Stomach (tissue), 4 donors: ENCODE data around the gene DPEP2NB.

Experiments
- CTCF ChIP-seq, 7 experiments: fragments of 450-650 bp in 4 of 7; fragments of 200-600 bp in 3 of 7; sonication (generic) in 3 of 7; IDR thresholded peaks; one replicate each; pipeline ENCODE4 v1.5.1; 2016 to 2019; ENCODE audit warnings: antibody characterized with exemption in 7 of 7, control low read depth in 2 of 7, mild to moderate bottlenecking in 1 of 7
- EP300 ChIP-seq: sonication (generic); formaldehyde crosslinking; IDR thresholded peaks from one replicate; pipeline ENCODE4 v1.6.1; 2017; ENCODE audit warnings: antibody characterized with exemption

GRCh38 chr16:67964477-67965131, 51.1 kb downstream of the DPEP2NB start:
- TF ChIP-seq CTCF (IDR thresholded peaks at IDR 0.05) (no peak), EP300 (no peak)
